H1 (cell line): ENCODE measurements around the gene GRAMD1B. TPM values are rescaled to one million over a fixed set of nuclear protein-coding genes. Genes with fewer than 3 reads are reported as not detected.

Source experiments
- CTCF ChIA-PET: fragments of 300-600 bp; sonication (Branson Sonifier 250); formaldehyde crosslinking; loops from one replicate; lab custom pipeline; 2021; ENCODE audit not compliant: partially characterized antibody; lab: Charles Lee
- POLR2A ChIA-PET: fragments of 300-600 bp; sonication (Branson Sonifier 250); formaldehyde crosslinking; loops from one replicate; lab custom pipeline; 2021; ENCODE audit warnings: inconsistent platforms; ENCODE audit not compliant: partially characterized antibody; lab: Charles Lee
- DNase-seq, 2 experiments: peaks; one replicate each; pipeline versions ENCODE4 v3.0.0 to v3.0.0-alpha.2; 2010 to 2022; ENCODE audit warnings: low spot score in 2 of 2, low read depth in 1 of 2, mixed read lengths in 1 of 2
- FAIRE-seq: peaks from 2 replicates; lab custom pipeline; 2011; peaks lifted over from hg19 to GRCh38; lab: Jason Lieb, UNC
- H2AFZ ChIP-seq: 2 replicates; pipeline ENCODE4 v1.8.1; 2012; ENCODE audit warnings: low read length, inconsistent platforms
- H2AK5ac ChIP-seq: 2 replicates; pipeline ENCODE4 v1.6.1; 2013; ENCODE audit warnings: low read depth, low read length
- H2BK120ac ChIP-seq: replicated peaks from 2 replicates; pipeline ENCODE3; 2013; ENCODE audit warnings: low read depth, low read length, inconsistent platforms
- H2BK12ac ChIP-seq: 2 replicates; pipeline ENCODE4 v1.6.1; 2013; ENCODE audit warnings: low read depth, low read length
- H2BK15ac ChIP-seq: 2 replicates; pipeline ENCODE4 v1.6.1; 2013; ENCODE audit warnings: low read length
- H2BK20ac ChIP-seq: 2 replicates; pipeline ENCODE4 v1.6.1; 2013; ENCODE audit warnings: low read length
- H2BK5ac ChIP-seq: 2 replicates; pipeline ENCODE4 v1.6.1; 2013; ENCODE audit warnings: low read depth, low read length
- H3K14ac ChIP-seq: 2 replicates; pipeline ENCODE4 v1.6.1; 2013; ENCODE audit warnings: inconsistent platforms; ENCODE audit not compliant: insufficient read length
- H3K18ac ChIP-seq: 2 replicates; pipeline ENCODE4 v1.6.1; 2013; ENCODE audit warnings: low read length; ENCODE audit errors: extremely low read depth
- H3K23ac ChIP-seq: 2 replicates; pipeline ENCODE4 v1.6.1; 2013; ENCODE audit warnings: inconsistent platforms; ENCODE audit not compliant: insufficient read length
- H3K23me2 ChIP-seq: 2 replicates; pipeline ENCODE4 v1.6.1; 2013; ENCODE audit warnings: low read depth, low read length
- H3K27ac ChIP-seq: 2 replicates; pipeline ENCODE4 v1.6.1; 2011; ENCODE audit warnings: low read depth, low read length, inconsistent platforms
- H3K27me3 ChIP-seq, 4 experiments: replicated peaks in 1 of 4; 1 replicate in 1 of 4; 2 replicates in 3 of 4; pipeline versions ENCODE4 v1.6.1 to v1.8.1; 2011 to 2013; ENCODE audit warnings: low read length in 3 of 4, mild to moderate bottlenecking in 3 of 4, inconsistent platforms in 2 of 4, mixed read lengths in 2 of 4, moderate library complexity in 1 of 4; ENCODE audit not compliant: control insufficient read depth in 3 of 4, insufficient read depth in 3 of 4; ENCODE audit errors: extremely low read depth in 1 of 4
- H3K36me3 ChIP-seq, 4 experiments: 2 replicates each; pipeline versions ENCODE4 v1.6.1 to v1.8.1; 2011 to 2013; ENCODE audit warnings: mild to moderate bottlenecking in 4 of 4, low read length in 3 of 4, moderate library complexity in 2 of 4, control low read depth in 1 of 4, inconsistent platforms in 1 of 4; ENCODE audit not compliant: insufficient read depth in 4 of 4, control insufficient read depth in 2 of 4
- H3K4ac ChIP-seq: replicated peaks from 2 replicates; pipeline ENCODE3; 2013; ENCODE audit warnings: low read length, low read depth, mixed read lengths, inconsistent platforms; ENCODE audit not compliant: insufficient read length
- H3K4me1 ChIP-seq, 4 experiments: replicated peaks in 1 of 4; 1 replicate in 1 of 4; 2 replicates in 3 of 4; pipeline versions ENCODE4 v1.6.1 to v1.8.1; 2011 to 2013; ENCODE audit warnings: low read length in 3 of 4, inconsistent platforms in 2 of 4, mixed read lengths in 1 of 4; ENCODE audit not compliant: insufficient read depth in 4 of 4, control insufficient read depth in 3 of 4
- H3K4me2 ChIP-seq, 2 experiments: 2 replicates each; pipeline versions ENCODE4 v1.6.1 to v1.8.1; 2011 to 2013; ENCODE audit warnings: low read depth in 2 of 2, low read length in 2 of 2, control low read depth in 1 of 2, inconsistent platforms in 1 of 2, mild to moderate bottlenecking in 1 of 2; ENCODE audit not compliant: insufficient read depth in 1 of 2
- H3K4me3 ChIP-seq, 4 experiments: fragments of 200-600, 300-600 bp in 1 of 4; sonication (generic), shearing (Covaris generic), sonication (Bioruptor Twin) in 1 of 4; 2 replicates each; pipeline versions ENCODE4 v1.5.1 to v1.8.1; 2011 to 2016; ENCODE audit warnings: low read length in 4 of 4, low read depth in 3 of 4, control low read depth in 2 of 4, inconsistent platforms in 2 of 4, mild to moderate bottlenecking in 2 of 4, mixed read lengths in 1 of 4, moderate library complexity in 1 of 4; ENCODE audit not compliant: insufficient read depth in 2 of 4; ENCODE audit errors: extremely low read depth in 1 of 4
- H3K56ac ChIP-seq: replicated peaks from 2 replicates; pipeline ENCODE3; 2013; ENCODE audit warnings: low read depth, mild to moderate bottlenecking, mixed read lengths, low read length, inconsistent platforms; ENCODE audit not compliant: insufficient read length
- H3K79me1 ChIP-seq: 2 replicates; pipeline ENCODE4 v1.6.1; 2013; ENCODE audit warnings: low read depth, low read length, control low read depth
- H3K79me2 ChIP-seq, 2 experiments: 2 replicates each; pipeline versions ENCODE4 v1.6.1 to v1.8.1; 2012 to 2013; ENCODE audit warnings: low read length in 2 of 2, mild to moderate bottlenecking in 2 of 2, inconsistent platforms in 1 of 2; ENCODE audit not compliant: insufficient read depth in 2 of 2, control insufficient read depth in 1 of 2
- H3K9ac ChIP-seq, 4 experiments: replicated peaks in 1 of 4; 1 replicate in 1 of 4; 2 replicates in 3 of 4; pipeline versions ENCODE4 v1.6.1 to v1.8.1; 2011 to 2013; ENCODE audit warnings: low read depth in 3 of 4, low read length in 3 of 4, control low read depth in 2 of 4, mild to moderate bottlenecking in 2 of 4, moderate library complexity in 2 of 4, inconsistent platforms in 1 of 4; ENCODE audit errors: extremely low read depth in 1 of 4
- H3K9me3 ChIP-seq, 2 experiments: 2 replicates each; pipeline versions ENCODE4 v1.6.1 to v1.8.1; 2012 to 2013; ENCODE audit warnings: mild to moderate bottlenecking in 2 of 2, moderate library complexity in 2 of 2, control low read depth in 1 of 2, inconsistent platforms in 1 of 2, low read depth in 1 of 2, low read length in 1 of 2, mixed read lengths in 1 of 2; ENCODE audit not compliant: insufficient read depth in 2 of 2
- H4K20me1 ChIP-seq, 2 experiments: replicated peaks in 1 of 2; 2 replicates each; pipeline versions ENCODE3 to v1.8.1; 2011 to 2013; ENCODE audit warnings: inconsistent platforms in 2 of 2, low read length in 2 of 2, mild to moderate bottlenecking in 1 of 2; ENCODE audit not compliant: insufficient read depth in 2 of 2, control insufficient read depth in 1 of 2
- H4K5ac ChIP-seq: 2 replicates; pipeline ENCODE4 v1.6.1; 2013; ENCODE audit warnings: low read length, low read depth, mixed read lengths, inconsistent platforms; ENCODE audit not compliant: insufficient read length
- H4K8ac ChIP-seq: 2 replicates; pipeline ENCODE4 v1.8.0; 2013; ENCODE audit warnings: mild to moderate bottlenecking, moderate library complexity, low read length, inconsistent platforms; ENCODE audit not compliant: insufficient read depth; ENCODE audit errors: extremely low read depth
- H4K91ac ChIP-seq: replicated peaks from 2 replicates; pipeline ENCODE3; 2013; ENCODE audit warnings: low read length, mixed read lengths, inconsistent platforms; ENCODE audit not compliant: insufficient read length
- WGBS, 2 experiments: shearing (Covaris generic) in 1 of 2; methylation state at CpG; one replicate each; pipeline versions ENCODE4 v1.1.6 to v1.1.7; 2013 to 2015; ENCODE audit warnings: low lambda C conversion rate in 2 of 2, mixed read lengths in 2 of 2, inconsistent platforms in 1 of 2, low coverage in 1 of 2, missing lambda C conversion rate in 1 of 2; ENCODE audit not compliant: insufficient replicate concordance in 2 of 2, insufficient coverage in 1 of 2, insufficient read length in 1 of 2; ENCODE audit errors: extremely low coverage in 1 of 2, missing lambda C conversion rate in 1 of 2; 5-methylcytosine and 5-hydroxymethylcytosine counted together
- polyA plus RNA-seq, 7 experiments: library from polyadenylated mRNA; depleted of rRNA in 3 of 7; stranded (reverse) in 5 of 7; unstranded in 2 of 7; fragments of >200 nt in 5 of 7; fragments of 200-250 nt in 2 of 7; gene quantifications; 1 replicate in 5 of 7; 2 replicates in 1 of 7; 4 replicates in 1 of 7; pipeline versions ENCODE4 v1.2.1 to v1.2.3, GENCODE V29; 2011 to 2013; ENCODE audit warnings: missing spikeins in 2 of 7, mixed read lengths in 2 of 7
- total RNA-seq: library from RNA; stranded (reverse); fragmentation: NEBNext Ultra II Directional; extraction: Animal tissue kit (Norgen Biotek cat#: 25700); gene quantifications from 2 replicates; pipeline ENCODE4 v1.2.1, GENCODE V29; 2021

Gene GRAMD1B
- total and polyA plus RNA-seq, 2 of the 8 experiments (the other 6 are each of a cell fraction or from before 2014, with no cell fraction given): 10.1 to 21.2 TPM

- Histone ChIP-seq H2BK5ac (no peak overlapping the region), H2BK15ac (no peak overlapping the region), H3K4ac (no peak overlapping the region), H3K27me3 (no peaks in the 10 kb centered on the region; a peak in 1 of 7 replicates), H3K23me2 (peaks cover 4% of the 10 kb centered on the region; the same call in 1 of the 2 replicates), H3K23ac (no peak overlapping the region), H3K18ac (no peak overlapping the region), H2AK5ac (no peak overlapping the region), H2BK20ac (no peak overlapping the region), H2AFZ (no peak overlapping the region), H3K4me2 (no peak overlapping the region), H3K56ac (no peak overlapping the region), H4K91ac (no peak overlapping the region), H3K27ac (no peak overlapping the region), H3K4me3 (no peak overlapping the region), H4K8ac (no peak overlapping the region), H3K79me2 (no peaks in the 10 kb centered on the region), H4K20me1 (peaks cover 0 to 7% of the 10 kb centered on the region in 2 experiments), H3K14ac (no peak overlapping the region), H3K4me1 (peaks cover 0 to 10% (median 2%) of the 10 kb centered on the region in 4 experiments; a peak in 5 of 7 replicates), H4K5ac (no peak overlapping the region), H3K79me1 (0 out of 2 replicates have a peak, but pooled peaks cover 5% of the 10 kb centered on the region), H2BK120ac (no peak overlapping the region), H3K36me3 (no peaks in the 10 kb centered on the region; a peak in 1 of 8 replicates), H2BK12ac (0 out of 2 replicates have a peak overlapping the region, but pooled peaks have one; percentile 27), H3K9ac (no peak overlapping the region), H3K9me3 (no peaks in the 10 kb centered on the region)
- DNase-seq: no peak
- ChIA-PET CTCF (interaction anchor here (0.6 to 4.7 kb wide), 52 partner anchors 9 to 546 kb away, joined by 3 to 43 read pairs (median 5); no protein-coding TSS in a partner anchor), POLR2A (no interaction called here)
- no peak for FAIRE-seq
- 81% methylated on average over 6 of the region's 6 CpGs; no CpG with 5 or more reads in 1 of the 2 experiments for WGBS, 2 experiments
These were observed 150.1 kb downstream of the GRAMD1B start for GRCh38 chr11:123580137-123580536.
